CD1c-positive myeloid dendritic cell (primary cell): ENCODE data around the gene LCN1.
"Not testable (repeated sequence)": the region's sequence is repeated elsewhere in the genome, so short reads cannot be mapped to it uniquely, and the experiment has no call there.

Experiments
- DNase-seq: peaks from one replicate; pipeline ENCODE4 v3.0.0-alpha.2; 2016; ENCODE audit errors: extremely low spot score

LCN1 gene

DNA sequence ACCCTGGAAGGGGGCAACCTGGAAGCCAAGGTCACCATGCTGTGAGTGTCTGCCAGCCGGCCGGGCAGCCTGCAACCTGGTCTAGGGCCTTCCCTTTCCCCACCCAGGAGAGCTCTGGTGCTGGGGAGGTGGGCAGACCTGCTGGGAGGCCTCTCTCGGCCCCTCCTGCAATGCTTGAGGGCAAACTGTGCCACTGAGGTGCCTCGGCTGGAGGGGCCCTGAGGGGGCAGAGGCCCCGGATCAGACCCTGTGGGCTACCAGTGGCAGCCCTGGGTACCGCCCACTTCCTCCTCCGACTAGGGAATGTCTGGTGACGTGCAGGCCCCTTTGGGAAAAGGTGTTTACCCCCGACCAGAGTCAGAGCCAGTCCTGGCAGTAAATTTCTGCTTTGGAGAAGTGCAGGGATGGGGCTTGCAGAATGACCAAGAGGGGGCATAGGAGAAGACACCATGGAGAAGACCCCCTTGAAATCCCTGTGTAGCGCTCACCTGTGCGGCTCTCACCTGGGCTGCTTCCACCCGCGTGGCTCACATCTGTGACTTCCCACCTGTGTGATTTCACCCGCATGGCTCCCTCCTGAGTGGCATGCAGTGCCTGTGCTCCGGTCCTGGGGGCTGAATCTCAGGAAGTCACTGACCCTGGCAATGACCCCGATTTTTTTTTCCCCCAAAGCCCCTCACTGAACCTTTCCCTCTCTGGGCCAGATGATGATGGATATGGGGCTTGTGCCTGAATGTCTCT, 1.1 kb downstream of the LCN1 start:
- DNase-seq = no peak

DNA sequence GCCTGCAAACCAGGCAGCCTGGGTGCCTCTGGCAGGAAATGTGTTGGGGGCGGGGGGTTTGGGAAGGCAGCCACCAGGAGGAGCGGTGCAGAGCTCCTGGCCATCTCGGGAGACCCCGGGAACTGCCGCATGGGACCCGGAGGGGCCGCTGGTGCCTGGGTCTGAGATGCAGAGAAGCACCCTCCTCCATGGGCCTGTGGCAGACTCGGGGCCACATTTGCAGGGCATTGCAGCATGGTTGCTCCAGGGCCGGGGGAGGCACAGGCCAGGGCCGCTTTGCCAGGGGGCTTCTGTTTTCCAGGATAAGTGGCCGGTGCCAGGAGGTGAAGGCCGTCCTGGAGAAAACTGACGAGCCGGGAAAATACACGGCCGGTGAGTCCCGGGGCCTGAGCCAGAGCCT, 1.7 kb downstream of the LCN1 start:
- DNase-seq = no peak

DNA sequence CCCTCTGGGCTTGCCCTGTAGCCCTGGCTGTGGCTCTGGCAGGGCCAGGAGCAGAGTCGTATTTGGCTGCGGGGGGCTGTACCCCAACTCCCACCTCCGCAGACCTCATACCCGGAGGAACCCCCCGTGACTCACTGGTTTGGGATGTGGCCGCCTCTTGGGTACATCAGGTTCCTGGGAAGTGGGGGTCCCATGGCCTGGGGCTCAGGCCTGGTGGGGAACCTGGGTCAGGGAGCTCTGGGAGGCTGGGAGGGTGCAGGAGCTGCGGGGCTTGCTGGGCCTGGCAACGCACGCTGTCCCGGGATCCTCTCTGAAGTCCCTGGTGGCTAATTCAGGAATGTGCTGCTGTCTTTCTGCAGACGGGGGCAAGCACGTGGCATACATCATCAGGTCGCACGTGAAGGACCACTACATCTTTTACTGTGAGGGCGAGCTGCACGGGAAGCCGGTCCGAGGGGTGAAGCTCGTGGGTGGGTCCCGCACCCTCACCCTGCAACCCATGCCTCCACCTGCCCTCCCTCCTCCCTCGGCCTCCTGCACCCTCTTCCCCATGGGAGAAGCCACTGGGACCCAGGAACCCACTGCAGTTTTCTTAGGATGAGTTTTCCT, 2.4 kb downstream of the LCN1 start:
- no peak for DNase-seq

- no peak for DNase-seq
Observed at GRCh38 chr9:135524130-135524861, 3.1 kb downstream of the LCN1 start.

DNA sequence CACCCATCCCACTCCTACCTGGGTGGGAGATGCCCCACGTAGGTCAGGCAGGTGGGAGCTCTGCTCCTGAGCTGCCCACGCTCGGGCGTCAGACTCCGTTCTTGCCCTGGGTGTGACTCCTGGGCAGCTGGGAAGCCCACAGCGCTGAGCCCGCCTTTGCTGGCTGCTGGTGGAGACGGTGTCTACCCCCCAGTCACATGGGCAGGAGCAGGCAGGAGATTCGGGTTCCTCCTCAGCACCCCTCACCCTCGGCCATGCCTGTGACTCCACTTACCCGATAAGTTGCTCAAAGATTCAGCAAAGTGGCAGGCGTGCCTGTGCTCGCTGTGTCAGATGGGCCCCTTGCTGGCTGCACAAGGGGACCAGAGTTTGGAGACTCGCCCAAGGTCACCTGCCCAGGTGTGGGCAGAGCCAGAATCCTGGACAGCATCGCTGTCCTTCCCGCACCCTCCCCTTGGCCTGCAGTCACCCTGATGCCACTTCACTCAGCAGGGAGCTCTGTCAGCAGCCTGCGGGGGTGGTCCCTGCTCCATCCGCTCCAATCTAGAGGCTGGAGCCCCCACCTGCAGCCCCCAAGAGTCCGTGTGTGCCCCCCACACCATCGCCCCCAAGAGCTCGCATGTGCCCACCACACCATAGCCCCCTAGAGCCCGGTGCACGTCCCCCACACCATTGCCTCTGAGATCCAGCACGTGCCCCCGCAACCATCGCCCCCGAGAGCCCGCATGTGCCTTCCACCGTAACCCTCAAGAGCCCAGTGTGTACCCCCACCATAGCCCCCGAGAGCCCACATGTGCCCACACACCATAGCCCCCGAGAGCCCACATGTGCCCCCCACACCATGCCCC, 4.2 kb downstream of the LCN1 start:
- no peak for DNase-seq

GRCh38 chr9:135526089-135526729, 5.0 kb downstream of the LCN1 start:
- no peak for DNase-seq

DNA sequence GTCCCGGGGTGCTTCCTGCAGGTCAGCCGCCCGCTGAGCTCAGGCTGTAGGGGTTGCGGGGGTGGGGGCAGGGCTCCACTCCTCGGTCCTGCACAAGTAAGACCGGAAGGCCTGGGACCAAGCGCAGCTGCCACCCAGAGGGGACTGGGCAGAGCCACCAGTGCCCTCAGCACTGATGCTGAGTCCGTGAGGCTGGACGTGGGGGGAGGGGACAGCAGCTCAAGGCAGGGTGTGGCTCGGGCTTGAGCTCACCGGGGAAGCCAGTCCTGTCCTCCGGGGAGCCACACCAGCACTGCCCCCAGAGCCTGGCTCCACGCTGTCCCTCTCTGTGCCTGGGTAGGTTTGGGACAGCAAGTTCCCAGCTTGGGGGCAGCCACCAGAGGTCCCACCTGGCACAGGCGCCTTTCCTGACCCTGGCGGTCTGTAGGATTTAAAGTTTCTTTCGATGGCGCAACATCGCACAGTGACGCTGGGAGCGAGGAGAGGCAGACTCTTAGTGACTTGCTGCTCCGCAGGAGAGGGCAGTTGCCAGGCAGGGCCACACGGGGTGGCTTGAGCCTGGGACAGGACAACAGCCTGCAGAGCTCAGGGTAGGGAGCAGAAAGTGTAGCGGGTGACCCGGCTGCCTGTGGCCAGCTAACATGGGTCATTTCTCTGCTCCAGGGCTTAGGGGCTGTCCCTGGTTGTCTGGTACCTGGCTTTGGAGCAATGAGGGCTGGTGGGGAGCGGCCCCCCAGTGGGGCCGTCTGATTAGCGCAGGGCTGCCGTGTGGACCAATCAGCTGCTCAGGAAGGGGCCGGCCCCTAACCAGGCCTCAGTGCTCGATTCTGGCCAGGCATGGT, 5.7 kb downstream of the LCN1 start:
- no peak for DNase-seq

- DNase-seq = not testable (repeated sequence)
Observed at GRCh38 chr9:135528842-135529435, 7.7 kb downstream of the LCN1 start.

GRCh38 chr9:135530146-135530545, 8.9 kb downstream of the LCN1 start:
- no peak for DNase-seq

DNA sequence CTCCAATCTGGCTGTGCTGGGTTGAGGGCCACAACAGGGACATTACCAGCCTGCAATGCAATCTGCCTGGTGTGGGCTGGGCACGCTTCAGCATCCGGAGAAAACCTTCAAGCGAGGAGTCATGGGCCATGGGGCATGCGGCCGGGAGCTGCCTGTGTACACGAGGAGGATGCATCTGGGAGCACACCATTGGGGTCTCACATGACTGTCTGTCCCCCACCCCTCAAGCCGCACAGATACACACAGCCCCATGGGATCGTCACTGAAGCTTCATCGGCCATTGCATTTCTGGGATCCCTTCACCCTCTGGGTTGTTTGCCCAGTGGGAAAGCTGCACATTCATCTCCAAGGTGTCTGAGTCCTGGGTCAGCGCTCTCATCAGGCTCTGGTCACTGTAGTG, 9.9 kb downstream of the LCN1 start:
- no peak for DNase-seq

DNA sequence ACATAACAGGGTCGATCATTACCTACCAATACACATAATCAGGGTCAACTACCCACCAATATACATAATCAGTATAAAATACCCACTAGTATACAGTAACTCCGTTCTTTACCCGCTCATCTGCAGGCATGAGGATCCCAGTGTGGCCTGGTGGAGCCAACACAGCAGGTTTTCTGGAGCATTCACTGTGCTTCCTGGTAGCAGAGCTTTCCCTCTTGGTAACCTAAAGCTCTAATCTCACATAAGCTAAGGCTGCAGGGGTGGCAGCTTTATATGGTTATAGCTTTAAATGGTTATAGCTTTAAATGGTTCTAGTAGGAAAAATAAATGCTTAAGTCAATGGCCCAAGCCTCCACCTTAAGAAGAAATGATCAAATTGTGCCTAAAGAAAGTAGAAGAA, 11.9 kb downstream of the LCN1 start:
- DNase-seq = no peak

GRCh38 chr9:135533674-135534073, 12.4 kb downstream of the LCN1 start:
- no peak for DNase-seq

GRCh38 chr9:135534192-135534711, 13.0 kb downstream of the LCN1 start:
- not testable (repeated sequence) for DNase-seq

- DNase-seq = not testable (repeated sequence)
Observed at GRCh38 chr9:135534826-135535225, 13.6 kb downstream of the LCN1 start.

DNA sequence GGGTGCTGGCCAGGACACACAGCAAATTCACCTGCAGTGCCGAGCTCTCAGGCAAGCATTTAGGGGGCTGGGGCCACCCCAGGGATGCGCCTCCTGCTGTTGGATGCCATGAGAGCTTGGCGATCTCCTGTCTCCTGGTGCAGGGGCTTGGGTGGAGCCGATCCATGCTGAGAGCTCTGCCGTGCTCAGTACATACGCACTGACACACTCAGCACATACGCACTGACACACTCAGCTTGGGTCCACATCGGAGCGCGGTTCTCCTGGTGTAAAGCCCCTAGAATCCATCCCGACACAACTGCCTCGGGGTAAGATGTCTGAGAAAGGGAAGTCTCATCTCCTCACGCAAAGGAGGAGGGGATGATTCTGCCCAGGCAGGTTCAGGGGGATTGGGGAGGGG, 14.4 kb downstream of the LCN1 start:
- not testable (repeated sequence) for DNase-seq

DNA sequence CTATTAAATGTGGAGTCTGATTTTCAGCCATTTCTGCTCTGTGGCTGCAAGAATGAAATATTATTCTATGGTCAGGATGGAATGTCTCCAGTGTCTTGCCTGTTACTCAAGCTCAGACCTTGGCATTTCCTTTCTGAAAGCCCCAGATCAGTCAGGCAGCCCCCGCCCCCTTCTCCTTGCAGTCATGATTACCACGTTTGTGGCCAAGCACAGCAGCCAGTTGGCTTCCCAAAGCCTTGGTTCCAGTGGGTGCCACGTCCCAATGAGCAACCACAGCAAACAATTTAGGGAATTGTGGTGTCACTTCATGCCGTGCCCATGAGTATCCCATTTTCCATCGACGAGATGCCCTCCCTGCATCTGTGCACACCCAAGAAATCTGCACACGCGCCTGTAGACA, 15.0 kb downstream of the LCN1 start:
- DNase-seq = no peak

GRCh38 chr9:135543262-135543894, 22.1 kb downstream of the LCN1 start:
- DNase-seq = not testable (repeated sequence)

DNA sequence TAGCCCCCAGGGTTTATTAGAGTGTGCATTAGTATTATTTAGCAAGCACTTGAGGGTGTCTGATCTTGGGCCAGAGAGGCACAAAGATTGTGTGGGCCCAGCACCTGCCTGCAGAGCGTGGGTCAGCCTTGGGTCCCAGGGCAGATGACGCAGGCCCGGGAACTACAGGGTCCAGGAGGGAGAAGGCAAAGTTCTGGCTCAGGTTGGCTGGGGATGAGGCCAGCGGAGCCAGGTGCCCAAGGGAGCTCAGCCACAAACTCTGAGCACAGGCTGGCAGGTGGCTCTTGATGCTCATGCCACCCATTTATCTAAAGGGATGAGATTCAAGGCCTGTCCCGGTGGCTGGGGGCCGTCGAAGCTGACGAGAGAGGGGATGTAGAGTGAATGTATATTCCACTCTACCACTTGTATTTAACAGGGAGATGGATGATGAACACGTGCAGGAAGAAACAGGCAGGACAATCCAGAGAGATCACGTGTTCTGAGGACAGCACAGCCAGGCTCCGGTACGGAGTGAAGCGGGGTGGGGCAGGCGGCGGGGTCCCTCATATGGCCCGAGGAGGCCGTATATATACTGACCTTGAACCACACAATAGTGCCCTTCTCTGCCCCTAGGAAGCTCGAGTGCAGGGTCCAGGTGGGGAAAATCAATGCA, 23.9 kb downstream of the LCN1 start:
- DNase-seq = no peak

DNA sequence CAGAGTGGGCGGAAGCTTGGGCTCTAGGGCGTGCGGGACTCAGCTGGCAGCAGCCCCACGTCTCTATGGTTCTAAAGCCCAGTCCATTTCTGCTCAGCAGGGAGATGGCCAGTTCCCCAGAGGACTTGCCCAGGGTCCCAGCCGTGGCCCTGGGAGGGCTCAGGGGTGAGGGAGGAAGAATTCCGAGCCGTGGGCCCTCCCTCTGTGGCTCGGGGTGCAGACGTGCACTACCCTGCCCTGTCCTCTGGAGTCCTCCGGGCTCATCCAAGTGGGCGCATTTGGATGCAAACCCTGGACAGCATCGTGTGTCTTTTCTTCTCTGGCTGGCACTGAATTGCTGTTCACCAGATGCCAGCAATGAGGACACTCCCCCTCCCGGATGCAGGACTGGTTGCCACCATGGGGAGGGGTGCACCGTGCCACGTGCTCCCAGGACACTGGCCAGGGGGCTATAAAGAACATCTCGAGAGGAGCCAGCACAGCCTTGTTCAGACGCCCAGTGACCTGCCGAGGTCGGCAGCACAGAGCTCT, 24.5 kb downstream of the LCN1 start, which contains the start of gene OBP2A:
Gene OBP2A, plus strand, starts transcription at position 481 of the 531 bp plus-strand sequence. CDS start 55 bp downstream, outside the sequence.
- DNase-seq = not testable (repeated sequence)
